Muscle of leg (tissue), 11 donors: Measurements from ENCODE around the gene ZNF423. TPM values are rescaled to one million over a fixed set of nuclear protein-coding genes. Genes with fewer than 3 reads are reported as not detected.

ENCODE experiments used
- DNase-seq: peaks from one replicate; pipeline ENCODE4 v3.0.0; 2013
- H3K27ac ChIP-seq: one replicate; pipeline ENCODE4 v1.5.1; 2013; ENCODE audit warnings: mild to moderate bottlenecking, low read length, control low read depth
- H3K27me3 ChIP-seq: one replicate; pipeline ENCODE4 v1.6.1; 2013; ENCODE audit warnings: low read length; ENCODE audit not compliant: control insufficient read depth, insufficient read depth
- H3K36me3 ChIP-seq: one replicate; pipeline ENCODE4 v1.6.1; 2013; ENCODE audit warnings: low read length; ENCODE audit not compliant: control insufficient read depth, insufficient read depth
- H3K4me1 ChIP-seq: one replicate; pipeline ENCODE4 v1.6.1; 2013; ENCODE audit warnings: low read length; ENCODE audit not compliant: control insufficient read depth, insufficient read depth
- H3K4me3 ChIP-seq: one replicate; pipeline ENCODE4 v1.5.1; 2013; ENCODE audit warnings: low read length, control low read depth
- H3K9me3 ChIP-seq: replicated peaks from 2 replicates; pipeline ENCODE4 v1.6.1; 2013; ENCODE audit warnings: low read depth, low read length; ENCODE audit not compliant: control insufficient read depth
- WGBS: methylation state at CpG from one replicate; pipeline ENCODE4 v1.1.5; 2013; ENCODE audit warnings: missing lambda C conversion rate; ENCODE audit not compliant: insufficient coverage; 5-methylcytosine and 5-hydroxymethylcytosine counted together
- polyA plus RNA-seq, 8 donors: library from polyadenylated mRNA; unstranded; fragments of 120-200 nt; gene quantifications; one replicate each; pipeline versions ENCODE4 v1.2.1 to v1.2.3, GENCODE V29; 2013; ENCODE audit warnings: inconsistent platforms in 1 of 8, low replicate concordance in 1 of 8; ENCODE audit not compliant: insufficient read length in 8 of 8, insufficient read depth in 1 of 8
- total RNA-seq: library from RNA; stranded (reverse); fragments of 120-200 nt; gene quantifications from one replicate; pipeline ENCODE4 v1.2.4, GENCODE V29; 2013

Gene ZNF423
- total and polyA plus RNA-seq, 9 donors, result 15.8 to 30.0 (median 25.5) TPM

DNA sequence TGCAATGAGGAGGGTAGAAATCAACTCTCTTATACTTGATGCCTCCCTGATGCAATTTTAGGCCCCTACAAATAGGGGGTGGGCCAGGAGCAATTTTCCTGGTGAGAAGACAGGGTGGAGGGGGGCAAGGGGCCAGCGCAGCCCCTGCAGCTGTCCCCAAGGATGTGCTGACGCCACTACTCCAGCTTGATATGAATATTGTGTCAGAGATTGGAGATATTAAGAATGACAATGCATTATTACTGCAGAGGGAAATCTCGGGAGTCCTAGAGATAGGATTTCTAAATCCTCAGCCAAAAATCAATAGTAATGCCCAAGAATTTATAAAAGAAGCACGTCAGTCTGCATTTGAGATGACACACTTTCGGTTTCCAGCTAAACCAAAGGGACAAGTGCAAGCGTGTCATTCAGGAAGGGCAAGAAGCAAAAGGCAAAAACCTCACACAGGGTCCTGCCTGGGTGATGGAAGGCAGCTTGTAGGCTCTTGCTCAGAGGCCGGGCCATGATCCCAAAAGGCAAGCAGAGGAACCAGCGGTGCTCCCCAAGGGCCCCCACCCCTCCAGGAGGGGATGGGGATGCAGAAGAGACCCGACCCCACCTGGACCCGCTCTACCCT, 303.5 kb downstream of the ZNF423 start:
- Histone ChIP-seq H3K9me3 (no peaks in the 10 kb centered on the region), H3K27ac (no peak overlapping the region), H3K4me3 (no peak overlapping the region), H3K4me1 (peaks cover 39% of the 10 kb centered on the region), H3K36me3 (no peaks in the 10 kb centered on the region), H3K27me3 (no peaks in the 10 kb centered on the region)
- WGBS, result 56% methylated on average over 6 of the region's 10 CpGs
- no peak for DNase-seq

GRCh38 chr16:49550666-49551065, 305.2 kb downstream of the ZNF423 start:
- peaks cover 26% of the 10 kb centered on the region for H3K4me1 ChIP-seq
- no peaks in the 10 kb centered on the region for H3K27me3 ChIP-seq
- no peaks in the 10 kb centered on the region for H3K9me3 ChIP-seq
- WGBS, result 93% methylated on average over 3 of the region's 6 CpGs
- no peaks in the 10 kb centered on the region for H3K36me3 ChIP-seq
- no peak overlapping the region for H3K4me3 ChIP-seq
- no peak for DNase-seq
- H3K27ac ChIP-seq, result no peak overlapping the region

GRCh38 chr16:49550140-49550539, 305.8 kb downstream of the ZNF423 start:
- H3K9me3 ChIP-seq, result no peaks in the 10 kb centered on the region
- peaks cover 26% of the 10 kb centered on the region for H3K4me1 ChIP-seq
- WGBS, result 80% methylated on average over 3 of the region's 5 CpGs
- no peak overlapping the region for H3K4me3 ChIP-seq
- no peak for DNase-seq
- no peak overlapping the region for H3K27ac ChIP-seq
- no peaks in the 10 kb centered on the region for H3K36me3 ChIP-seq
- H3K27me3 ChIP-seq, result no peaks in the 10 kb centered on the region

GRCh38 chr16:49548325-49548970, 307.5 kb downstream of the ZNF423 start:
- 53% methylated on average over 10 of the region's 14 CpGs for WGBS
- no peak overlapping the region for H3K4me3 ChIP-seq
- H3K27ac ChIP-seq, result no peak overlapping the region
- H3K4me1 ChIP-seq, result peaks cover 28% of the 10 kb centered on the region
- no peaks in the 10 kb centered on the region for H3K9me3 ChIP-seq
- peaks cover 2% of the 10 kb centered on the region for H3K36me3 ChIP-seq
- no peak for DNase-seq
- no peaks in the 10 kb centered on the region for H3K27me3 ChIP-seq

GRCh38 chr16:49547448-49547847, 308.5 kb downstream of the ZNF423 start:
- H3K4me3 ChIP-seq, result no peak overlapping the region

DNA sequence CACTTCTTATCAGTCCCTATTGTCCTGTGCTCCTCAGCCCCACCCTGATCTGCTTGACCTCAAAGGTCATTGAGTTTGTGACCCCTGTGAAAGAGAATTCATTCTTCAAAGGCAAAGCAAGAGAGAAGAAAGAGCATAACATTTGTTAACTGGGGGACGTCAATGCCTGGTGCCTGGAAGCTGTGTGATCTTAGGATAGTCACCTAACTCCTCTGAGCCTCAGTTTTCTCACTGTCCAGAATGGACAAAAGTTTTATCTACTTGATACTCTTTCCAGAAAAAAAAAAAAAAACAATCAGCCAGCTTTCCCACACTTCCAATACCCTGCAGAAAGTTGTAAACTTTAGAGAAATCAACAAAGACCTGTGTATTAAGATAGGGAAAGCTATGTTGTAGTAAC, 309.2 kb downstream of the ZNF423 start:
- Histone ChIP-seq H3K4me3 (no peak overlapping the region), H3K27ac (no peak overlapping the region), H3K4me1 (peaks cover 34% of the 10 kb centered on the region), H3K27me3 (no peaks in the 10 kb centered on the region), H3K9me3 (no peaks in the 10 kb centered on the region), H3K36me3 (peaks cover 2% of the 10 kb centered on the region)
- DNase-seq, result no peak
- WGBS, result no CpG with 5 or more reads among the region's 1 CpG

More at GRCh38 chr16:49547448-49547847, 308.5 kb downstream of the ZNF423 start:
- Histone ChIP-seq H3K9me3 (no peaks in the 10 kb centered on the region), H3K27ac (no peak overlapping the region), H3K36me3 (peaks cover 2% of the 10 kb centered on the region), H3K27me3 (no peaks in the 10 kb centered on the region), H3K4me1 (peaks cover 33% of the 10 kb centered on the region)
- DNase-seq, result no peak
- WGBS, result 92% methylated on average over 5 of the region's 9 CpGs

DNA sequence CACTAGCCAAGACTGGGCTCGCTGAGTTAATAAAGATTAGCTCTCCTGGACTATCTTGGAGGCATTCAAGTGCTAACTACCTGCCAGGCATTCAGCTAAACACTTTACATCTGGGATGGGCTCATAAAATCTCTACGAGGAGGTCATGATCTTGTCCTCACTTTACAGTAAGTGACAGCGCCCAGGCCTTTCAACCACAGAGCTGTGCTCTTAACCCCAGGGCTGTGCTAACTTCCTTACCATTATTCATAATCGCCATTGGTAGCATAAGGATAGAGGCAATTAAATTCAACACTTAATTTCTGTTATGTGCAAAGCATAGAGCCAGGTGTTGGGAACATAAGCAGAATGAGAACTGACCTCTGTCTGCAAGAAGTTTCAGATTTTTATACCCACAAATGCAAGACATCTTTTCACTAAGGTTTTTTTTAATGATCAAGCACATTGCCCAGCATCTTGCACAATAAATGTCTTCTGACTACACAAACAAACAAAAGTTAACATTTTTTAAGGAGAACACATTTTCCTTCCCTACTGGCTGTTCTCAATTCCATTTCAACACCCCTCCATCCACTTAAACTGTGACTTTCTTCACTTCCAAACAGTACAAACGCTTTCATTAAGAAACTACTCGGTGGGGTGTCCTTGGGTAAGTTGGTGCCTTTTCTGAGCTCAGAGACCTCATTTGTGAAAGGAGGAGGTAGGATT, 310.0 kb downstream of the ZNF423 start:
- peaks cover 2% of the 10 kb centered on the region for H3K36me3 ChIP-seq
- peaks cover 31% of the 10 kb centered on the region for H3K4me1 ChIP-seq
- WGBS, result 20% methylated on average over 1 of the region's 6 CpGs
- H3K27ac ChIP-seq, result no peak overlapping the region
- no peak for DNase-seq
- no peak overlapping the region for H3K4me3 ChIP-seq
- H3K9me3 ChIP-seq, result no peaks in the 10 kb centered on the region
- H3K27me3 ChIP-seq, result no peaks in the 10 kb centered on the region

GRCh38 chr16:49545243-49545642, 310.7 kb downstream of the ZNF423 start:
- H3K36me3 ChIP-seq, result peaks cover 2% of the 10 kb centered on the region
- H3K4me3 ChIP-seq, result no peak overlapping the region
- no peak for DNase-seq
- no peaks in the 10 kb centered on the region for H3K27me3 ChIP-seq
- WGBS, result 77% methylated on average over 2 of the region's 4 CpGs
- peaks cover 33% of the 10 kb centered on the region for H3K4me1 ChIP-seq
- no peak overlapping the region for H3K27ac ChIP-seq
- H3K9me3 ChIP-seq, result no peaks in the 10 kb centered on the region

DNA sequence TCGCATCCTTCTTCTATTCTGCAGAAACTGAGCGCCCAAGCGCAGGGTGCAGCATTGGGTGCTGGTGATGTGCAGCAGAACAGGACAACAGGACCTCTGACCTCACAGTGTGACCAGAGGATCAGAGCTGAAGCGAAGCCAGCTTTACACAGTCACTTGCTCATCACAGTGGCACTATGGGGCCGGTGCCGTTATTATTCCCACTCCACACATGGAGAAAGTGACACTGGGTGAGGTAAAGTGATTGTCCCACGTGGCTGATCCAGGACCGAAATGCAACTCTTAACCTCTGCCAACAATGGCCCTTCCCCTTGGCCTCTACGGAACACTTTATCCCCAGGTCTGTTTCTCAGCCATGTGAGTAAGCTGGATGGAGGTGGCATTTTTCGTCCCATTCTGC, 311.1 kb downstream of the ZNF423 start:
- no peaks in the 10 kb centered on the region for H3K27me3 ChIP-seq
- WGBS, result 100% methylated on average over 3 of the region's 10 CpGs
- no peak overlapping the region for H3K27ac ChIP-seq
- H3K9me3 ChIP-seq, result no peaks in the 10 kb centered on the region
- peaks cover 2% of the 10 kb centered on the region for H3K36me3 ChIP-seq
- no peak for DNase-seq
- H3K4me1 ChIP-seq, result peaks cover 35% of the 10 kb centered on the region
- H3K4me3 ChIP-seq, result no peak overlapping the region

DNA sequence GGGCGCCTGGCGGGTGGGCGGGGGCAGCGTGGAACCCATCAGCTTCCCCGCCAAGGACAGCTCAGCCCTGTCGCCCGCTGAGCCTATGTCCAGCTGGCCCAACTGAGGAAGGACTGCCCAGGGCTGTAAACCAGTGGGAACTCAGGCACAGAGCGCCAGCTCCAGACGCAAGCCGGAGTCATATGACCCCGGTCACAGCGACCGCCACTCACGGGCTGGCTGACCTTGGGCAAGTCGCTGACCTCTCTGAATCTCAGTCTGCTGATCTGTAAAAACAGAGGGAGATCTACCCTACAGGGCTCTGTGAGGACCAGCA, 312.3 kb downstream of the ZNF423 start:
- 88% methylated on average over 15 of the region's 15 CpGs for WGBS
- no peak overlapping the region for H3K27ac ChIP-seq

More for the DNA sequence above, 312.3 kb downstream of the ZNF423 start:
- Histone ChIP-seq H3K4me3 (no peak overlapping the region), H3K4me1 (peaks cover 41% of the 10 kb centered on the region), H3K36me3 (peaks cover 2% of the 10 kb centered on the region), H3K27me3 (no peaks in the 10 kb centered on the region), H3K9me3 (no peaks in the 10 kb centered on the region)
- no peak for DNase-seq
